GM21786 (cell line): ENCODE results near the gene USP34.

ENCODE experiments used
- ATAC-seq: cut with Tn5 transposase; IDR thresholded peaks from one replicate; pipeline ENCODE4 v1.9.1; 2021; ENCODE audit not compliant: unreplicated experiment

USP34 gene

GRCh38 chr2:61376211-61376610 lies 94.7 kb downstream of the USP34 start:
- ATAC-seq: no peak

GRCh38 chr2:61371027-61371426 lies 99.9 kb downstream of the USP34 start:
- ATAC-seq: no peak

- ATAC-seq: no peak
These were observed 101.9 kb downstream of the USP34 start for GRCh38 chr2:61368687-61369665.

GRCh38 chr2:61367177-61367576 lies 103.7 kb downstream of the USP34 start:
- no peak for ATAC-seq

GRCh38 chr2:61363580-61363979 lies 107.3 kb downstream of the USP34 start:
- ATAC-seq: no peak

- no peak for ATAC-seq
These were observed 108.0 kb downstream of the USP34 start for GRCh38 chr2:61362873-61363272.

GRCh38 chr2:61361068-61361467 lies 109.8 kb downstream of the USP34 start:
- ATAC-seq: no peak

- ATAC-seq: no peak
These were observed 111.8 kb downstream of the USP34 start for GRCh38 chr2:61359058-61359457.

- ATAC-seq: no peak
These were observed 113.2 kb downstream of the USP34 start for GRCh38 chr2:61357681-61358080.

GRCh38 chr2:61356958-61357350 lies 113.9 kb downstream of the USP34 start:
- no peak for ATAC-seq

GRCh38 chr2:61356261-61356957 lies 114.5 kb downstream of the USP34 start:
- no peak for ATAC-seq

- no peak for ATAC-seq
These were observed 116.2 kb downstream of the USP34 start for GRCh38 chr2:61354543-61355197.

- ATAC-seq: no peak
These were observed 117.0 kb downstream of the USP34 start for GRCh38 chr2:61353909-61354308.

- ATAC-seq: no peak
These were observed 120.1 kb downstream of the USP34 start for GRCh38 chr2:61350777-61351176.

- ATAC-seq: no peak
These were observed 127.7 kb downstream of the USP34 start for GRCh38 chr2:61343141-61343540.

GRCh38 chr2:61340242-61340641 lies 130.6 kb downstream of the USP34 start:
- ATAC-seq: no peak

GRCh38 chr2:61338447-61338846 lies 132.4 kb downstream of the USP34 start:
- ATAC-seq: no peak

GRCh38 chr2:61335187-61335586 lies 135.7 kb downstream of the USP34 start:
- ATAC-seq: no peak

- no peak for ATAC-seq
These were observed 136.4 kb downstream of the USP34 start for GRCh38 chr2:61334466-61334865.

- ATAC-seq: no peak
These were observed 142.1 kb downstream of the USP34 start for GRCh38 chr2:61328707-61329251.

- no peak for ATAC-seq
These were observed 143.7 kb downstream of the USP34 start for GRCh38 chr2:61327173-61327572.
